HEK293 (cell line): ENCODE results near the gene SYT5.

ENCODE experiments used
- CTCF ChIA-PET: fragments of 350-600 bp; formaldehyde crosslinking; extraction: SDS; loops from one replicate; lab custom pipeline; 2021; ENCODE audit warnings: antibody characterized with exemption; lab: Yijun Ruan, JAX
- POLR2A ChIA-PET: fragments of 300-600 bp; formaldehyde crosslinking; extraction: SDS; loops from one replicate; lab custom pipeline; 2020; ENCODE audit warnings: antibody characterized with exemption, inconsistent platforms; lab: Yijun Ruan, JAX
- H3K27ac ChIP-seq: fragments of 200-500 bp; sonication (Bioruptor generic); 2 replicates; pipeline ENCODE4 v1.5.1; 2014; ENCODE audit warnings: low read depth, low read length, control low read depth, inconsistent platforms; ENCODE audit errors: extremely low read depth
- H3K36me3 ChIP-seq, 2 experiments: fragments of 200-500 bp in 1 of 2; sonication (Bioruptor generic) in 1 of 2; 1 replicate in 1 of 2; 2 replicates in 1 of 2; pipeline ENCODE4 v1.5.1; 2014 to 2017; ENCODE audit warnings: inconsistent platforms in 2 of 2, low read length in 2 of 2; ENCODE audit not compliant: control insufficient read depth in 2 of 2, insufficient read depth in 1 of 2
- H3K4me1 ChIP-seq: fragments of 200-500 bp; sonication (Bioruptor generic); 2 replicates; pipeline ENCODE4 v1.5.1; 2014; ENCODE audit warnings: mild to moderate bottlenecking, low read length, inconsistent platforms; ENCODE audit not compliant: control insufficient read depth, insufficient read depth
- H3K4me3 ChIP-seq: 2 replicates; pipeline ENCODE4 v1.5.1; 2011; ENCODE audit warnings: low read depth, mild to moderate bottlenecking, control low read depth, low read length, moderate library complexity
- H3K9me3 ChIP-seq: fragments of 200-500 bp; sonication (Bioruptor generic); 2 replicates; pipeline ENCODE4 v1.5.1; 2014; ENCODE audit warnings: low read depth, low read length, inconsistent platforms; ENCODE audit not compliant: control insufficient read depth, insufficient read depth
- EGR2 ChIP-seq: fragments of 450-650 bp; formaldehyde crosslinking; IDR thresholded peaks from 2 replicates; pipeline ENCODE4 v1.5.1; 2016; ENCODE audit warnings: low read depth, missing biosample characterization, missing genetic modification characterization
- GLIS1 ChIP-seq: fragments of 450-650 bp; formaldehyde crosslinking; IDR thresholded peaks from 2 replicates; pipeline ENCODE4 v1.5.1; 2016; ENCODE audit warnings: missing biosample characterization, missing genetic modification characterization
- GLIS2 ChIP-seq: fragments of 450-650 bp; formaldehyde crosslinking; IDR thresholded peaks from 2 replicates; pipeline ENCODE4 v1.5.1; 2016; ENCODE audit warnings: missing biosample characterization, missing genetic modification characterization
- KLF1 ChIP-seq: fragments of 450-650 bp; formaldehyde crosslinking; IDR thresholded peaks from 2 replicates; pipeline ENCODE4 v1.5.1; 2016; ENCODE audit warnings: missing biosample characterization, missing genetic modification characterization
- KLF10 ChIP-seq: fragments of 450-650 bp; IDR thresholded peaks from 2 replicates; pipeline ENCODE4 v1.5.1; 2018; ENCODE audit warnings: missing biosample characterization, mild to moderate bottlenecking, missing genetic modification characterization
- SP3 ChIP-seq: fragments of 450-650 bp; formaldehyde crosslinking; IDR thresholded peaks from 2 replicates; pipeline ENCODE4 v1.5.1; 2016; ENCODE audit warnings: missing biosample characterization, missing genetic modification characterization
- SP7 ChIP-seq: fragments of 450-650 bp; formaldehyde crosslinking; IDR thresholded peaks from 2 replicates; pipeline ENCODE4 v1.5.1; 2016; ENCODE audit warnings: missing biosample characterization, missing genetic modification characterization
- YY2 ChIP-seq: fragments of 450-650 bp; formaldehyde crosslinking; IDR thresholded peaks from 2 replicates; pipeline ENCODE4 v1.5.1; 2016; ENCODE audit warnings: missing biosample characterization, missing genetic modification characterization
- ZBTB48 ChIP-seq: fragments of 450-650 bp; formaldehyde crosslinking; IDR thresholded peaks from 2 replicates; pipeline ENCODE4 v1.5.1; 2016; ENCODE audit warnings: missing biosample characterization, missing genetic modification characterization
- ZEB2 ChIP-seq: fragments of 450-650 bp; formaldehyde crosslinking; IDR thresholded peaks from 2 replicates; pipeline ENCODE4 v1.5.1; 2016; ENCODE audit warnings: missing biosample characterization, missing genetic modification characterization
- ZNF133 ChIP-seq: fragments of 450-650 bp; formaldehyde crosslinking; IDR thresholded peaks from 2 replicates; pipeline ENCODE4 v1.5.1; 2016; ENCODE audit warnings: missing biosample characterization, missing genetic modification characterization
- ZNF2 ChIP-seq: fragments of 450-650 bp; formaldehyde crosslinking; IDR thresholded peaks from 2 replicates; pipeline ENCODE4 v1.5.1; 2016; ENCODE audit warnings: missing biosample characterization, missing genetic modification characterization
- ZNF248 ChIP-seq: fragments of 450-650 bp; formaldehyde crosslinking; IDR thresholded peaks from 2 replicates; pipeline ENCODE4 v1.5.1; 2017; ENCODE audit warnings: missing biosample characterization, missing genetic modification characterization
- ZNF274 ChIP-seq, 2 experiments: fragments of 200-500 bp in 1 of 2; fragments of 450-650 bp in 1 of 2; sonication (Bioruptor generic) in 1 of 2; formaldehyde crosslinking in 1 of 2; IDR thresholded peaks; 2 replicates each; pipeline versions ENCODE4 v1.5.1 to v1.6.1; 2014 to 2016; ENCODE audit warnings: borderline replicate concordance in 1 of 2, inconsistent platforms in 1 of 2, low read length in 1 of 2, missing biosample characterization in 1 of 2, missing genetic modification characterization in 1 of 2
- ZNF335 ChIP-seq: fragments of 450-650 bp; formaldehyde crosslinking; conservative IDR thresholded peaks from 2 replicates; pipeline ENCODE4 v1.5.1; 2016; ENCODE audit warnings: missing biosample characterization, missing genetic modification characterization
- ZNF404 ChIP-seq: fragments of 450-650 bp; formaldehyde crosslinking; IDR thresholded peaks from 2 replicates; pipeline ENCODE4 v1.5.1; 2017; ENCODE audit warnings: missing biosample characterization, missing genetic modification characterization
- ZNF544 ChIP-seq: fragments of 450-650 bp; formaldehyde crosslinking; IDR thresholded peaks from 2 replicates; pipeline ENCODE4 v1.5.0; 2017; ENCODE audit warnings: missing biosample characterization, missing genetic modification characterization
- ZNF600 ChIP-seq: fragments of 450-650 bp; formaldehyde crosslinking; IDR thresholded peaks from 2 replicates; pipeline ENCODE4 v1.5.1; 2016; ENCODE audit warnings: missing biosample characterization, missing genetic modification characterization
- ZNF76 ChIP-seq: fragments of 450-650 bp; formaldehyde crosslinking; IDR thresholded peaks from 2 replicates; pipeline ENCODE4; 2016; ENCODE audit warnings: low read depth, missing biosample characterization, missing genetic modification characterization, borderline replicate concordance
- ZSCAN16 ChIP-seq: fragments of 450-650 bp; formaldehyde crosslinking; IDR thresholded peaks from 2 replicates; pipeline ENCODE4 v1.5.1; 2016; ENCODE audit warnings: missing biosample characterization, missing genetic modification characterization
- TF ChIP-seq, protein P1 (sequence below): sonication (generic); formaldehyde crosslinking; IDR thresholded peaks from 2 replicates; pipeline ENCODE4 v1.8.1; 2022; ENCODE audit warnings: mild to moderate bottlenecking, moderate library complexity, missing genetic modification reagents
- TF ChIP-seq, protein P2 (sequence below): fragments of 450-650 bp; formaldehyde crosslinking; IDR thresholded peaks from 2 replicates; pipeline ENCODE4 v1.5.1; 2016; ENCODE audit warnings: missing biosample characterization, missing genetic modification characterization
- TF ChIP-seq, protein P3 (sequence below): fragments of 450-650 bp; formaldehyde crosslinking; IDR thresholded peaks from 2 replicates; pipeline ENCODE4 v1.5.1; 2016; ENCODE audit warnings: missing biosample characterization, missing genetic modification characterization
- TF ChIP-seq, protein P4 (sequence below): fragments of 450-650 bp; formaldehyde crosslinking; IDR thresholded peaks from 2 replicates; pipeline ENCODE4 v1.5.1; 2016; ENCODE audit warnings: missing biosample characterization, missing genetic modification characterization
- TF ChIP-seq, protein P5 (sequence below): fragments of 450-650 bp; formaldehyde crosslinking; IDR thresholded peaks from 2 replicates; pipeline ENCODE4 v1.5.0; 2017; ENCODE audit warnings: missing biosample characterization, missing genetic modification characterization, borderline replicate concordance
- TF ChIP-seq, protein P6 (sequence below): fragments of 450-650 bp; formaldehyde crosslinking; IDR thresholded peaks from 2 replicates; pipeline ENCODE4 v1.5.1; 2016; ENCODE audit warnings: missing biosample characterization, missing genetic modification characterization

Gene SYT5

DNA sequence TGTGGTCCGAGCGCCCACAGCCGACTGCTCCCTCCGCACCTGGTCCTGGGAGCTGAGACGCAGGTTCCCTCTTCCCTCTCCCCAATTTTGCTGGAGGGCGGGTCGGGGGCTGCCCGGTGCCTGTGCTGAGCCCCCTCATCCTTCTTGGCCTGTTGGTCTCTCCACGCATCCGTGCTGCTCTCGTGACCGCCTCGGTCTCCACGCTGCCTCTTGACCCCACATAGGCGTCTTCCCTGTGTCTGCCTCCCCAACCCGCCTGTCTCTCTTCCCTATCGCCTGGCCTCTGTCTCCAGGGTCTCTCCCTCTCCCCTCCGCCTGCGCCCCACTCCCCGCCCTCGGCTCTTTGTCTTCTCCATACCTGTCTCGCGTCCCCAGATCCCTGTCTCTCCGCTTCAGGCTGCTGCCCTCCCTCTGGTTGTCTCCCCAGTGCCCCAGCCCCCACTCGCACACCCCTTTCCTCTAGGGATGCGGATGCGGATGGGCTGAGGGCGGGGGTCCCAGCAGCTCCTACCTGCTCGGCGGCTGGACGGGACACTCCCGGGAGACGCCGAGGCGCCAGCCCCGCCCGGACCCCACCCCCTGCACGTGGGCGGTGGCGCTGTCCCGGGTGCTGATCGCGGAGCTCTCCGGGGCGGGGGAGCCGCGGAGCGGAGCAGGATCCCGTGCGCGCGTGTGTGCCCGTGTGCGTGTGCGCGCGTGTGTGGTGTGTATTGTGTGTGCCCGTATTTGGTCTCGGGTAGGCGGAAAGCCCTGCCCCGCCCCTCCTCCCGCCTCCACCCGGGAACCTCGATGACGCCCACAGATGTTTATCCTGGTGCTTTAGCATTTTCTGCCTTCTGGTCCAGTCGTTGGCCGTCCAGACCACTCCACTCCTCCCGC lies at the start of gene SYT5:
SYT5 (minus strand) TSS at position 684 of the 879 bp plus-strand sequence. CDS start 1,248 bp downstream, outside the sequence.
- Histone ChIP-seq H3K4me3 (peak within 1 kb of the TSS; percentile 17), H3K27ac (no peak within 1 kb of the TSS), H3K9me3 (no peaks in the 10 kb centered on the region), H3K4me1 (peaks cover 5% of the 10 kb centered on the region), H3K36me3 (no peaks in the 10 kb centered on the region)
- POLR2A ChIA-PET = interaction anchor here (0.7 to 2.6 kb wide), 6 partner anchors 13 to 159 kb away, joined by 3 to 8 read pairs (median 4); partner anchors contain the start of genes KMT5C and PPP6R1
- CTCF ChIA-PET = interaction anchor here (0.7 to 1.4 kb wide), 3 partner anchors 39 to 82 kb away, joined by 3 to 5 read pairs (median 4); no protein-coding TSS in a partner anchor
- TF ChIP-seq ZNF274 (IDR thresholded peaks at IDR 0.05; ENCODE audit: low read length) = no peak
- no peak for TF ChIP-seq ZNF274 (tag by site-specific recombination; IDR thresholded peaks at IDR 0.05; ENCODE audit: borderline replicate concordance)
- no peak for TF ChIP-seq ZNF600
- TF ChIP-seq, protein P1, sequence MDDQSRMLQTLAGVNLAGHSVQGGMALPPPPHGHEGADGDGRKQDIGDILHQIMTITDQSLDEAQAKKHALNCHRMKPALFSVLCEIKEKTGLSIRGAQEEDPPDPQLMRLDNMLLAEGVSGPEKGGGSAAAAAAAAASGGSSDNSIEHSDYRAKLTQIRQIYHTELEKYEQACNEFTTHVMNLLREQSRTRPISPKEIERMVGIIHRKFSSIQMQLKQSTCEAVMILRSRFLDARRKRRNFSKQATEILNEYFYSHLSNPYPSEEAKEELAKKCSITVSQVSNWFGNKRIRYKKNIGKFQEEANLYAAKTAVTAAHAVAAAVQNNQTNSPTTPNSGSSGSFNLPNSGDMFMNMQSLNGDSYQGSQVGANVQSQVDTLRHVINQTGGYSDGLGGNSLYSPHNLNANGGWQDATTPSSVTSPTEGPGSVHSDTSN (CRISPR knock-in tag) = peak; percentile 88; the same call in 1 of the 2 replicates
- no peak for TF ChIP-seq ZSCAN16
- TF ChIP-seq YY2 = no peak
- TF ChIP-seq ZNF76 = no peak
- TF ChIP-seq ZEB2 (tag by site-specific recombination) = no peak
- 0 out of 2 replicates have a peak, but pooled peaks have one; percentile 35 for TF ChIP-seq ZBTB48 (tag by site-specific recombination)
- TF ChIP-seq ZNF335 = no peak
- TF ChIP-seq SP3 (tag by site-specific recombination) = peak; percentile 74
- TF ChIP-seq ZNF133 (tag by site-specific recombination) = no peak
- no peak for TF ChIP-seq ZNF544 (tag by site-specific recombination)
- peak; percentile 47 for TF ChIP-seq GLIS1 (tag by site-specific recombination)
- TF ChIP-seq, protein P2, sequence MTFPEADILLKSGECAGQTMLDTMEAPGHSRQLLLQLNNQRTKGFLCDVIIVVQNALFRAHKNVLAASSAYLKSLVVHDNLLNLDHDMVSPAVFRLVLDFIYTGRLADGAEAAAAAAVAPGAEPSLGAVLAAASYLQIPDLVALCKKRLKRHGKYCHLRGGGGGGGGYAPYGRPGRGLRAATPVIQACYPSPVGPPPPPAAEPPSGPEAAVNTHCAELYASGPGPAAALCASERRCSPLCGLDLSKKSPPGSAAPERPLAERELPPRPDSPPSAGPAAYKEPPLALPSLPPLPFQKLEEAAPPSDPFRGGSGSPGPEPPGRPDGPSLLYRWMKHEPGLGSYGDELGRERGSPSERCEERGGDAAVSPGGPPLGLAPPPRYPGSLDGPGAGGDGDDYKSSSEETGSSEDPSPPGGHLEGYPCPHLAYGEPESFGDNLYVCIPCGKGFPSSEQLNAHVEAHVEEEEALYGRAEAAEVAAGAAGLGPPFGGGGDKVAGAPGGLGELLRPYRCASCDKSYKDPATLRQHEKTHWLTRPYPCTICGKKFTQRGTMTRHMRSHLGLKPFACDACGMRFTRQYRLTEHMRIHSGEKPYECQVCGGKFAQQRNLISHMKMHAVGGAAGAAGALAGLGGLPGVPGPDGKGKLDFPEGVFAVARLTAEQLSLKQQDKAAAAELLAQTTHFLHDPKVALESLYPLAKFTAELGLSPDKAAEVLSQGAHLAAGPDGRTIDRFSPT (tag by site-specific recombination) = no peak
- TF ChIP-seq, protein P3, sequence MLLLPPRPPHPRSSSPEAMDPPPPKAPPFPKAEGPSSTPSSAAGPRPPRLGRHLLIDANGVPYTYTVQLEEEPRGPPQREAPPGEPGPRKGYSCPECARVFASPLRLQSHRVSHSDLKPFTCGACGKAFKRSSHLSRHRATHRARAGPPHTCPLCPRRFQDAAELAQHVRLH = no peak
- no peak for TF ChIP-seq ZNF2 (tag by site-specific recombination)
- 0 out of 2 replicates have a peak, but pooled peaks have one; percentile 25 for TF ChIP-seq ZNF404 (tag by site-specific recombination)
- TF ChIP-seq ZNF248 = no peak
- TF ChIP-seq KLF10 (tag by site-specific recombination) = peak; percentile 89
- TF ChIP-seq, protein P4, sequence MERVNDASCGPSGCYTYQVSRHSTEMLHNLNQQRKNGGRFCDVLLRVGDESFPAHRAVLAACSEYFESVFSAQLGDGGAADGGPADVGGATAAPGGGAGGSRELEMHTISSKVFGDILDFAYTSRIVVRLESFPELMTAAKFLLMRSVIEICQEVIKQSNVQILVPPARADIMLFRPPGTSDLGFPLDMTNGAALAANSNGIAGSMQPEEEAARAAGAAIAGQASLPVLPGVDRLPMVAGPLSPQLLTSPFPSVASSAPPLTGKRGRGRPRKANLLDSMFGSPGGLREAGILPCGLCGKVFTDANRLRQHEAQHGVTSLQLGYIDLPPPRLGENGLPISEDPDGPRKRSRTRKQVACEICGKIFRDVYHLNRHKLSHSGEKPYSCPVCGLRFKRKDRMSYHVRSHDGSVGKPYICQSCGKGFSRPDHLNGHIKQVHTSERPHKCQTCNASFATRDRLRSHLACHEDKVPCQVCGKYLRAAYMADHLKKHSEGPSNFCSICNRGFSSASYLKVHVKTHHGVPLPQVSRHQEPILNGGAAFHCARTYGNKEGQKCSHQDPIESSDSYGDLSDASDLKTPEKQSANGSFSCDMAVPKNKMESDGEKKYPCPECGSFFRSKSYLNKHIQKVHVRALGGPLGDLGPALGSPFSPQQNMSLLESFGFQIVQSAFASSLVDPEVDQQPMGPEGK (tag by site-specific recombination) = peak; percentile 60; the same call in 1 of the 2 replicates
- TF ChIP-seq, protein P5, sequence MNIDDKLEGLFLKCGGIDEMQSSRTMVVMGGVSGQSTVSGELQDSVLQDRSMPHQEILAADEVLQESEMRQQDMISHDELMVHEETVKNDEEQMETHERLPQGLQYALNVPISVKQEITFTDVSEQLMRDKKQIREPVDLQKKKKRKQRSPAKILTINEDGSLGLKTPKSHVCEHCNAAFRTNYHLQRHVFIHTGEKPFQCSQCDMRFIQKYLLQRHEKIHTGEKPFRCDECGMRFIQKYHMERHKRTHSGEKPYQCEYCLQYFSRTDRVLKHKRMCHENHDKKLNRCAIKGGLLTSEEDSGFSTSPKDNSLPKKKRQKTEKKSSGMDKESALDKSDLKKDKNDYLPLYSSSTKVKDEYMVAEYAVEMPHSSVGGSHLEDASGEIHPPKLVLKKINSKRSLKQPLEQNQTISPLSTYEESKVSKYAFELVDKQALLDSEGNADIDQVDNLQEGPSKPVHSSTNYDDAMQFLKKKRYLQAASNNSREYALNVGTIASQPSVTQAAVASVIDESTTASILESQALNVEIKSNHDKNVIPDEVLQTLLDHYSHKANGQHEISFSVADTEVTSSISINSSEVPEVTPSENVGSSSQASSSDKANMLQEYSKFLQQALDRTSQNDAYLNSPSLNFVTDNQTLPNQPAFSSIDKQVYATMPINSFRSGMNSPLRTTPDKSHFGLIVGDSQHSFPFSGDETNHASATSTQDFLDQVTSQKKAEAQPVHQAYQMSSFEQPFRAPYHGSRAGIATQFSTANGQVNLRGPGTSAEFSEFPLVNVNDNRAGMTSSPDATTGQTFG (tag by site-specific recombination) = no peak
- 0 out of 2 replicates have a peak, but pooled peaks have one; percentile 55 for TF ChIP-seq SP7 (tag by site-specific recombination)
- TF ChIP-seq GLIS2 (tag by site-specific recombination) = no peak
- TF ChIP-seq EGR2 (tag by site-specific recombination) = peak; percentile 87
- TF ChIP-seq, protein P6, sequence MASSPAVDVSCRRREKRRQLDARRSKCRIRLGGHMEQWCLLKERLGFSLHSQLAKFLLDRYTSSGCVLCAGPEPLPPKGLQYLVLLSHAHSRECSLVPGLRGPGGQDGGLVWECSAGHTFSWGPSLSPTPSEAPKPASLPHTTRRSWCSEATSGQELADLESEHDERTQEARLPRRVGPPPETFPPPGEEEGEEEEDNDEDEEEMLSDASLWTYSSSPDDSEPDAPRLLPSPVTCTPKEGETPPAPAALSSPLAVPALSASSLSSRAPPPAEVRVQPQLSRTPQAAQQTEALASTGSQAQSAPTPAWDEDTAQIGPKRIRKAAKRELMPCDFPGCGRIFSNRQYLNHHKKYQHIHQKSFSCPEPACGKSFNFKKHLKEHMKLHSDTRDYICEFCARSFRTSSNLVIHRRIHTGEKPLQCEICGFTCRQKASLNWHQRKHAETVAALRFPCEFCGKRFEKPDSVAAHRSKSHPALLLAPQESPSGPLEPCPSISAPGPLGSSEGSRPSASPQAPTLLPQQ (tag by site-specific recombination) = no peak
- peak; percentile 90 for TF ChIP-seq KLF1 (tag by site-specific recombination)
